Esophagus muscularis mucosa (tissue), 4 donors: ENCODE results near the gene IL11. TPM values are rescaled to one million over a fixed set of nuclear protein-coding genes. Genes with fewer than 3 reads are reported as not detected.

Experiments used
- DNase-seq: peaks from one replicate; pipeline ENCODE4 v3.0.0-alpha.2; 2017; ENCODE audit errors: extremely low spot score
- H3K27ac ChIP-seq, 4 donors: fragments of 200-600 bp; sonication (generic); replicated peaks in 1 of 4; 1 replicate in 3 of 4; 2 replicates in 1 of 4; pipeline ENCODE4 v1.5.1; 2016 to 2019; ENCODE audit warnings: mild to moderate bottlenecking in 1 of 4
- H3K27me3 ChIP-seq, 4 donors: fragments of 200-600 bp; sonication (generic); one replicate each; pipeline versions ENCODE4 v1.5.1 to v1.6.0; 2016 to 2019
- H3K36me3 ChIP-seq, 4 donors: fragments of 200-600 bp; sonication (generic); one replicate each; pipeline ENCODE4 v1.5.1; 2016 to 2019
- H3K4me1 ChIP-seq, 4 donors: fragments of 200-600 bp; sonication (generic); one replicate each; pipeline ENCODE4 v1.5.1; 2016 to 2019
- H3K4me3 ChIP-seq, 4 donors: fragments of 200-600 bp; sonication (generic); 1 replicate in 2 of 4; 2 replicates in 2 of 4; pipeline ENCODE4 v1.5.1; 2016 to 2019; ENCODE audit warnings: mild to moderate bottlenecking in 4 of 4, moderate library complexity in 1 of 4
- H3K9me3 ChIP-seq, 4 donors: fragments of 200-600 bp; sonication (generic); 1 replicate in 3 of 4; 2 replicates in 1 of 4; pipeline ENCODE4 v1.5.1; 2016 to 2019
- CTCF ChIP-seq, 3 experiments: fragments of 200-600 bp in 2 of 3; fragments of 450-650 bp in 1 of 3; sonication (generic) in 2 of 3; IDR thresholded peaks; one replicate each; pipeline ENCODE4 v1.5.1; 2017 to 2019; ENCODE audit warnings: antibody characterized with exemption in 3 of 3, mild to moderate bottlenecking in 2 of 3, moderate library complexity in 1 of 3
- EP300 ChIP-seq: sonication (generic); formaldehyde crosslinking; IDR thresholded peaks from one replicate; pipeline ENCODE4 v1.6.1; 2017; ENCODE audit warnings: antibody characterized with exemption
- POLR2A ChIP-seq: fragments of 450-650 bp; IDR thresholded peaks from one replicate; pipeline ENCODE4 v1.6.1; 2017; ENCODE audit warnings: antibody characterized with exemption, moderate library complexity, mild to moderate bottlenecking, low read depth
- POLR2AphosphoS5 ChIP-seq, 2 donors: sonication (generic); formaldehyde crosslinking; IDR thresholded peaks; one replicate each; pipeline ENCODE4 v1.6.1; 2017; ENCODE audit warnings: antibody characterized with exemption in 2 of 2
- WGBS: methylation state at CpG from one replicate; pipeline ENCODE4 v1.1.5; 2018; 5-methylcytosine and 5-hydroxymethylcytosine counted together
- intact Hi-C: fragments of 100-400 bp; cut with DNase I; formaldehyde crosslinking; loops from one replicate; pipeline ENCODE4 v1.15.1; 2023
- total RNA-seq, 4 donors: library from RNA; depleted of rRNA; stranded (reverse); fragments of >200 nt; gene quantifications; one replicate each; pipeline versions ENCODE4 v1.1.0 to v1.2.1, GENCODE V29; 2016

IL11 gene
- total RNA-seq, 4 donors from 2014 or later, result 0.33 to 0.34 TPM; not detected in 2

- Histone ChIP-seq H3K9me3 (no peaks in the 10 kb centered on the region), H3K27ac (no peak overlapping the region), H3K27me3 (peaks cover 0 to 40% (median 27%) of the 10 kb centered on the region in 4 donors), H3K4me1 (peaks cover 7 to 24% (median 21%) of the 10 kb centered on the region in 4 donors), H3K36me3 (no peaks in the 10 kb centered on the region), H3K4me3 (no peak overlapping the region)
- WGBS, result 79% methylated on average over 6 of the region's 11 CpGs
- TF ChIP-seq CTCF (IDR thresholded peaks at IDR 0.05) (no peak), EP300 (no peak), POLR2AphosphoS5 (IDR thresholded peaks at IDR 0.05) (no peak), POLR2A (no peak)
- no peak for DNase-seq
- intact Hi-C loops, result no loop called here
Measured at GRCh38 chr19:55379174-55379573, 8.9 kb upstream of the IL11 start.

DNA sequence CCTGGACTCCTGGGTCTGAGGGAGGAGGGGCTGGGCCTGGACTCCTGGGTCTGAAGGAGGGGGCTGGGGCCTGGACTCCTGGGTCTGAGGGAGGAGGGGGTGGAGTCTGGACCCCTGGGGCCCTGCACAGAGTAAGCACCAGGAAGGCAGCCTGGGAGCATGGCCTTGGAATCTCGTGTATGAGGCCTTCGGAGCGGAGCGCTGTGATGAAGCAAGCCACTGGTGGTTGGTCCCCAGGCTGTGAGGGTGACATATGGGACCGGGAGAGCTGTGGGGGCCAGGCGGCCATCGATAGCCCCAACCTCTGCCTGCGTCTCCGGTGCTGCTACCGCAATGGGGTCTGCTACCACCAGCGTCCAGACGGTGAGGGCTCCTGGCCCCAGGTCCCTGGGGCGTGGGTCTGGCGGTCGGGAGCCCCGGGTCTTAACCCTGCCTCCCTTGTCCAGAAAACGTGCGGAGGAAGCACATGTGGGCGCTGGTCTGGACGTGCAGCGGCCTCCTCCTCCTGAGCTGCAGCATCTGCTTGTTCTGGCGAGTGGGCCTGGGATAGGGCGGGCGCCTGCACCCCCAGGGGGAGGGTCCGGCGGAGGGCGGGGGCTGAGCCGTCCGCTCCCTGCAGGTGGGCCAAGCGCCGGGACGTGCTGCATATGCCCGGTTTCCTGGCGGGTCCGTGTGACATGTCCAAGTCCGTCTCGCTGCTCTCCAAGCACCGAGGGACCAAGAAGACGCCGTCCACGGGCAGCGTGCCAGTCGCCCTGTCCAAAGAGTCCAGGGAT lies 7.3 kb upstream of the IL11 start:
- DNase-seq, result no peak
- TF ChIP-seq POLR2A, result no peak
- no peak for TF ChIP-seq CTCF (IDR thresholded peaks at IDR 0.05)
- no peak for TF ChIP-seq EP300
- TF ChIP-seq POLR2AphosphoS5 (IDR thresholded peaks at IDR 0.05), result no peak
- no peaks in the 10 kb centered on the region for H3K9me3 ChIP-seq
- peaks cover 0 to 56% (median 40%) of the 10 kb centered on the region in 4 donors for H3K27me3 ChIP-seq
- H3K27ac ChIP-seq, result no peak overlapping the region
- intact Hi-C loops, result no loop called here
- H3K4me3 ChIP-seq, result no peak overlapping the region
- H3K4me1 ChIP-seq, result peaks cover 4 to 18% (median 15%) of the 10 kb centered on the region in 4 donors
- WGBS, result 15% methylated on average over 28 of the region's 43 CpGs
- H3K36me3 ChIP-seq, result no peaks in the 10 kb centered on the region

GRCh38 chr19:55376241-55376933 lies 6.1 kb upstream of the IL11 start, which contains the start of gene TMEM190:
TMEM190 (plus strand) TSS chr19:55376826; CDS start chr19:55376854, 28 bp downstream.
- Histone ChIP-seq H3K9me3 (no peaks in the 10 kb centered on the region), H3K27me3 (peaks cover 0 to 68% (median 50%) of the 10 kb centered on the region in 4 donors), H3K36me3 (no peaks in the 10 kb centered on the region), H3K4me3 (no peak within 1 kb of the TSS), H3K27ac (no peak within 1 kb of the TSS), H3K4me1 (peaks cover 4 to 18% (median 15%) of the 10 kb centered on the region in 4 donors)
- WGBS, result 66% methylated on average over 21 of the region's 21 CpGs
- no peak for DNase-seq
- TF ChIP-seq EP300, result no peak
- TF ChIP-seq POLR2AphosphoS5 (IDR thresholded peaks at IDR 0.05), result no peak
- no peak for TF ChIP-seq POLR2A
- no peak for TF ChIP-seq CTCF (IDR thresholded peaks at IDR 0.05)
- intact Hi-C loops, result no loop called here

- H3K4me3 ChIP-seq, result no peak overlapping the region
- peaks cover 10 to 32% (median 30%) of the 10 kb centered on the region in 4 donors for H3K4me1 ChIP-seq
- no peaks in the 10 kb centered on the region for H3K36me3 ChIP-seq
- no peak for DNase-seq
- TF ChIP-seq EP300 (no peak), POLR2A (no peak), CTCF (IDR thresholded peaks at IDR 0.05) (no peak), POLR2AphosphoS5 (IDR thresholded peaks at IDR 0.05) (no peak)
- no peak overlapping the region for H3K27ac ChIP-seq
- peaks cover 5 to 90% (median 66%) of the 10 kb centered on the region in 4 donors for H3K27me3 ChIP-seq
- intact Hi-C loops, result no loop called here
- H3K9me3 ChIP-seq, result no peaks in the 10 kb centered on the region
- 22% methylated on average over 12 of the region's 31 CpGs for WGBS
Measured at GRCh38 chr19:55373993-55374757, 3.9 kb upstream of the IL11 start.
